Nephron progenitor cell (in vitro differentiated cells): ENCODE data around the gene NFXL1.

Source experiments
- DNase-seq: peaks from one replicate; pipeline ENCODE4 v3.0.0; 2021
- H3K27ac Mint-ChIP-seq: 2 replicates; pipeline ENCODE4 v1.8.0; 2021; ENCODE audit warnings: mild to moderate bottlenecking, moderate library complexity, mixed read lengths
- H3K27me3 Mint-ChIP-seq: 2 replicates; pipeline ENCODE4 v1.8.0; 2021; ENCODE audit warnings: mild to moderate bottlenecking, low read depth, mixed read lengths; ENCODE audit not compliant: poor library complexity
- H3K36me3 Mint-ChIP-seq: 2 replicates; pipeline ENCODE4 v1.8.0; 2021; ENCODE audit warnings: low read depth, mixed read lengths
- H3K4me1 Mint-ChIP-seq: 2 replicates; pipeline ENCODE4 v1.8.0; 2021; ENCODE audit warnings: mixed read lengths
- H3K4me3 Mint-ChIP-seq: 2 replicates; pipeline ENCODE4 v1.8.0; 2021; ENCODE audit warnings: mild to moderate bottlenecking, moderate library complexity, mixed read lengths
- H3K9me3 Mint-ChIP-seq: 2 replicates; pipeline ENCODE4 v1.8.0; 2021; ENCODE audit warnings: mild to moderate bottlenecking, moderate library complexity, mixed read lengths
- CTCF ChIP-seq: fragments of 200-600 bp; sonication (generic); IDR thresholded peaks from 2 replicates; pipeline ENCODE4 v1.5.0; 2021; ENCODE audit warnings: antibody characterized with exemption

Gene NFXL1

GRCh38 chr4:47914220-47914925 lies at the start of gene NFXL1:
Gene NFXL1 (minus strand): TSS chr4:47914583. CDS start chr4:47914203, 380 bp downstream.
- Mint-ChIP-seq H3K36me3 (peaks cover 44% of the 10 kb centered on the region), H3K4me1 (peaks cover 29% of the 10 kb centered on the region), H3K9me3 (peaks cover 21% of the 10 kb centered on the region), H3K27me3 (no peaks in the 10 kb centered on the region), H3K4me3 (peak within 1 kb of the TSS; percentile 99), H3K27ac (peak within 1 kb of the TSS; percentile 88)
- peak; percentile 95 for DNase-seq
- no peak for TF ChIP-seq CTCF

- H3K4me1 Mint-ChIP-seq = no peaks in the 10 kb centered on the region
- no peak for TF ChIP-seq CTCF
- no peaks in the 10 kb centered on the region for H3K27me3 Mint-ChIP-seq
- DNase-seq = no peak
- no peak overlapping the region for H3K4me3 Mint-ChIP-seq
- H3K9me3 Mint-ChIP-seq = peaks cover 4% of the 10 kb centered on the region
- no peak overlapping the region for H3K27ac Mint-ChIP-seq
- no peaks in the 10 kb centered on the region for H3K36me3 Mint-ChIP-seq
These were observed 40.3 kb upstream of the NFXL1 start for GRCh38 chr4:47954677-47955076.

- DNase-seq = no peak
- no peaks in the 10 kb centered on the region for H3K4me1 Mint-ChIP-seq
- no peaks in the 10 kb centered on the region for H3K27me3 Mint-ChIP-seq
- no peak overlapping the region for H3K27ac Mint-ChIP-seq
- no peak for TF ChIP-seq CTCF
- no peak overlapping the region for H3K4me3 Mint-ChIP-seq
- no peaks in the 10 kb centered on the region for H3K36me3 Mint-ChIP-seq
- peaks cover 4% of the 10 kb centered on the region for H3K9me3 Mint-ChIP-seq
These were observed 39.9 kb upstream of the NFXL1 start for GRCh38 chr4:47954245-47954644.

- H3K4me1 Mint-ChIP-seq = no peaks in the 10 kb centered on the region
- H3K36me3 Mint-ChIP-seq = no peaks in the 10 kb centered on the region
- DNase-seq = no peak
- no peak for TF ChIP-seq CTCF
- peaks cover 4% of the 10 kb centered on the region for H3K9me3 Mint-ChIP-seq
- H3K27me3 Mint-ChIP-seq = no peaks in the 10 kb centered on the region
- H3K4me3 Mint-ChIP-seq = no peak overlapping the region
- H3K27ac Mint-ChIP-seq = no peak overlapping the region
These were observed 31.7 kb upstream of the NFXL1 start for GRCh38 chr4:47945930-47946726.

- Mint-ChIP-seq H3K9me3 (no peaks in the 10 kb centered on the region), H3K27ac (no peak overlapping the region), H3K4me1 (no peaks in the 10 kb centered on the region), H3K36me3 (no peaks in the 10 kb centered on the region), H3K27me3 (peaks cover 3% of the 10 kb centered on the region), H3K4me3 (no peak overlapping the region)
- DNase-seq = no peak
- TF ChIP-seq CTCF = no peak
These were observed 27.9 kb upstream of the NFXL1 start for GRCh38 chr4:47942081-47942819.
